Hindlimb muscle (tissue), 1 donor: ENCODE measurements around the gene CRYGN. TPM values are rescaled to one million over a fixed set of nuclear protein-coding genes. Genes with fewer than 3 reads are reported as not detected.

Experiments used
- polyA plus RNA-seq: library from polyadenylated mRNA; unstranded; fragments of 120-200 nt; gene quantifications from one replicate; pipeline ENCODE4 v1.2.1, GENCODE V29; 2013; ENCODE audit not compliant: insufficient read length

CRYGN gene
- polyA plus RNA-seq, 1 donor = 0.22 TPM

Other genes starting within 250 kb of the CRYGN start
- not detected for gene H2BK1, start 229.7 kb downstream of the CRYGN start, polyA plus RNA-seq
- 18.7 TPM for gene ABCF2, start 212.9 kb downstream of the CRYGN start, polyA plus RNA-seq
- gene CHPF2, start 207.7 kb downstream of the CRYGN start, polyA plus RNA-seq = 22.2 TPM
- gene SMARCD3, start 191.4 kb downstream of the CRYGN start, polyA plus RNA-seq = 180 TPM
- gene NUB1, start 98.3 kb downstream of the CRYGN start, polyA plus RNA-seq = 35.9 TPM
- gene WDR86, start 30.1 kb downstream of the CRYGN start, polyA plus RNA-seq = 9.8 TPM
- gene RHEB, start 79.8 kb upstream of the CRYGN start, polyA plus RNA-seq = 74.0 TPM